ENCODE data around the gene SHMT2. TPM values are rescaled to one million over a fixed set of nuclear protein-coding genes. Genes with fewer than 3 reads are reported as not detected.

SHMT2 gene
- total RNA-seq, 1 experiment from 2014 or later, result 280 TPM

- intact Hi-C loops (cut with micrococcal nuclease), result no loop called here
- Histone ChIP-seq H3K4me2 (ENCODE audit: low read length) (no peak overlapping the region), H3K27ac (ENCODE audit: low read depth, low read length) (no peak overlapping the region), H3K4me3 (replicated peaks in 1 of 2; ENCODE audit: low read depth in 1 of 2, low read length in 2 of 2) (no peak overlapping the region), H3K4me1 (ENCODE audit: control insufficient read depth in 1 of 2, insufficient read depth in 2 of 2, low read length in 2 of 2) (peaks cover 15 to 29% of the 10 kb centered on the region in 2 experiments), H2AFZ (ENCODE audit: low read depth, low read length, poor library complexity, severe bottlenecking) (no peak overlapping the region), H4K20me1 (ENCODE audit: insufficient read depth) (no peaks in the 10 kb centered on the region), H3K27me3 (ENCODE audit: insufficient read depth, low read length) (no peaks in the 10 kb centered on the region), H3K9ac (ENCODE audit: low read length) (no peak overlapping the region), H3K79me2 (ENCODE audit: insufficient read depth, low read length) (no peaks in the 10 kb centered on the region), H3K36me3 (ENCODE audit: control insufficient read depth in 1 of 2, insufficient read depth in 2 of 2, low read length in 2 of 2) (no peaks in the 10 kb centered on the region), H3K9me3 (ENCODE audit: control insufficient read depth in 1 of 2, insufficient read depth in 1 of 2, low read depth in 1 of 2, low read length in 2 of 2) (no peaks in the 10 kb centered on the region), H3K9me2 (ENCODE audit: insufficient read depth) (no peaks in the 10 kb centered on the region)
- CTCF ChIA-PET, result no interaction called here
- POLR2A ChIA-PET, result no interaction called here
- BruUV-seq (replicated peaks), result no TSS peak
- RAD21 ChIA-PET (ENCODE audit: low non-redundant PET in 1 of 2, low total read pairs in 2 of 2, uncharacterized antibody in 2 of 2, unreplicated experiment in 2 of 2), result no interaction called here
- ATAC-seq (no peak), DNase-seq (ENCODE audit: low read depth, low spot score) (no peak)
- TF ChIP-seq ELF1 (IDR thresholded peaks at IDR 0.05; ENCODE audit: borderline replicate concordance, low read depth) (no peak), ZFX (IDR thresholded peaks at IDR 0.05) (no peak), EZH2 (IDR thresholded peaks at IDR 0.05) (no peak), SP1 (IDR thresholded peaks at IDR 0.05; ENCODE audit: low read depth) (no peak), EGR1 (IDR thresholded peaks at IDR 0.05; ENCODE audit: low read depth) (no peak)
- TF ChIP-seq, protein P1, sequence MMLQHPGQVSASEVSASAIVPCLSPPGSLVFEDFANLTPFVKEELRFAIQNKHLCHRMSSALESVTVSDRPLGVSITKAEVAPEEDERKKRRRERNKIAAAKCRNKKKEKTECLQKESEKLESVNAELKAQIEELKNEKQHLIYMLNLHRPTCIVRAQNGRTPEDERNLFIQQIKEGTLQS (IDR thresholded peaks at IDR 0.05), result no peak
These were observed 18.4 kb upstream of the SHMT2 start for GRCh38 chr12:57210926-57211692.

DNA sequence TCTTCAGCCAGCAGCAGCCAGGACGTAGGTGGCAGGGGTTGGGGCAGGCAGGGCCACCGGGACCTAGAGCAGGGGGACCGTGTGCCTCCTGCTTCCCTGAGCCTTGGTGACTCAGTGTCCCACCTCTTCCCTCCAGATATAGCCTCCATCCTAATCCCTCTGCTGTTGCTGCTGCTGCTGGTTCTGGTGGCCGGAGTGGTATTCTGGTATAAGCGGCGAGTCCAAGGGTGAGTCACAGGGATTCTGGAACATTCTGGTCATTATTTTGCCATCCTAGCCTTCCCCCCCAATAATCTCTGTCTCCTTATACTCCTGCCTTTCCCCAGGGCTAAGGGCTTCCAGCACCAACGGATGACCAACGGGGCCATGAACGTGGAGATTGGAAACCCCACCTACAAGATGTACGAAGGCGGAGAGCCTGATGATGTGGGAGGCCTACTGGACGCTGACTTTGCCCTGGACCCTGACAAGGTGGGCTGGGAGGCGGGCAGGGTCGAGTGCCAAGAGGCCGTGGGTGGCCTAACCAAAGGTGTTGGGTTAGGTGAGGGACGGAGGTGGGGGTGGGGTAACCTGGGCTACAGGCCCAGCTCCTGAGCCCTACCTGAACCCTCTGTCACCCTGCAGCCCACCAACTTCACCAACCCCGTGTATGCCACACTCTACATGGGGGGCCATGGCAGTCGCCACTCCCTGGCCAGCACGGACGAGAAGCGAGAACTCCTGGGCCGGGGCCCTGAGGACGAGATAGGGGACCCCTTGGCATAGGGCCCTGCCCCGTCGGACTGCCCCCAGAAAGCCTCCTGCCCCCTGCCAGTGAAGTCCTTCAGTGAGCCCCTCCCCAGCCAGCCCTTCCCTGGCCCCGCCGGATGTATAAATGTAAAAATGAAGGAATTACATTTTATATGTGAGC, 17.5 kb upstream of the SHMT2 start:
- Histone ChIP-seq H3K27me3 (ENCODE audit: insufficient read depth, low read length) (no peaks in the 10 kb centered on the region), H3K4me3 (replicated peaks in 1 of 2; ENCODE audit: low read depth in 1 of 2, low read length in 2 of 2) (no peak overlapping the region), H3K4me2 (ENCODE audit: low read length) (no peak overlapping the region), H3K27ac (ENCODE audit: low read depth, low read length) (no peak overlapping the region), H3K79me2 (ENCODE audit: insufficient read depth, low read length) (no peaks in the 10 kb centered on the region), H3K4me1 (ENCODE audit: control insufficient read depth in 1 of 2, insufficient read depth in 2 of 2, low read length in 2 of 2) (peaks cover 17 to 35% of the 10 kb centered on the region in 2 experiments), H3K9me3 (ENCODE audit: control insufficient read depth in 1 of 2, insufficient read depth in 1 of 2, low read depth in 1 of 2, low read length in 2 of 2) (no peaks in the 10 kb centered on the region), H3K9me2 (ENCODE audit: insufficient read depth) (no peaks in the 10 kb centered on the region), H4K20me1 (ENCODE audit: insufficient read depth) (no peaks in the 10 kb centered on the region), H3K36me3 (ENCODE audit: control insufficient read depth in 1 of 2, insufficient read depth in 2 of 2, low read length in 2 of 2) (no peaks in the 10 kb centered on the region), H2AFZ (ENCODE audit: low read depth, low read length, poor library complexity, severe bottlenecking) (no peak overlapping the region), H3K9ac (ENCODE audit: low read length) (no peak overlapping the region)
- ChIA-PET RAD21 (ENCODE audit: low non-redundant PET in 1 of 2, low total read pairs in 2 of 2, uncharacterized antibody in 2 of 2, unreplicated experiment in 2 of 2) (no interaction called here), POLR2A (no interaction called here), CTCF (interaction anchor here (2.4 to 4.2 kb wide), 4 partner anchors 27 to 243 kb away, joined by 17 to 103 read pairs (median 32); partner anchors contain the start of gene INHBE)
- no TSS peak for BruUV-seq (replicated peaks)
- DNase-seq (ENCODE audit: low read depth, low spot score) (no peak), ATAC-seq (no peak)
- TF ChIP-seq SIN3A (IDR thresholded peaks at IDR 0.05; ENCODE audit: low read depth), result no peak
- no peak for TF ChIP-seq EZH2phosphoT487 (IDR thresholded peaks at IDR 0.05; ENCODE audit: borderline replicate concordance)
- TF ChIP-seq POLR2AphosphoS5 (IDR thresholded peaks at IDR 0.05; ENCODE audit: low read depth, low read length), result no peak
- intact Hi-C loops (cut with micrococcal nuclease), result loop anchor here (2.0 kb wide), 1 partner anchor 241 kb away; no protein-coding TSS in a partner anchor
